Activated T-cell treated with anti-CD3 and anti-CD28 coated beads, Interleukin-2, amount 50 U/mL, for 72 hours (primary cell): ENCODE data around the gene CYP2U1. TPM values are rescaled to one million over a fixed set of nuclear protein-coding genes. Genes with fewer than 3 reads are reported as not detected.

Source experiments
- ATAC-seq, 2 donors: fragments of 150-1000 bp; cut with Tn5 transposase; replicated peaks in 1 of 2; 2 replicates each; pipeline ENCODE4 v1.10.0; 2021; ENCODE audit warnings: moderate library complexity in 2 of 2, mild to moderate bottlenecking in 1 of 2
- DNase-seq, 2 donors: peaks; one replicate each; pipeline ENCODE4 v3.0.0; 2021 to 2022; ENCODE audit warnings: mixed read lengths in 1 of 2
- H3K27ac Mint-ChIP-seq: one replicate; pipeline ENCODE4 v1.8.0; 2022; ENCODE audit warnings: mild to moderate bottlenecking, moderate library complexity, mixed read lengths
- H3K27me3 Mint-ChIP-seq: one replicate; pipeline ENCODE4 v1.8.0; 2022; ENCODE audit warnings: low read depth, mixed read lengths
- H3K36me3 Mint-ChIP-seq, 2 donors: one replicate each; pipeline ENCODE4 v1.8.0; 2022; ENCODE audit warnings: mixed read lengths in 2 of 2, mild to moderate bottlenecking in 1 of 2; ENCODE audit not compliant: insufficient read depth in 2 of 2
- H3K4me1 Mint-ChIP-seq: one replicate; pipeline ENCODE4 v1.8.0; 2022; ENCODE audit warnings: low read depth, mixed read lengths
- H3K4me3 Mint-ChIP-seq, 2 donors: one replicate each; pipeline ENCODE4 v1.8.0; 2022; ENCODE audit warnings: mild to moderate bottlenecking in 2 of 2, mixed read lengths in 2 of 2, moderate library complexity in 2 of 2
- H3K9me3 Mint-ChIP-seq, 2 donors: one replicate each; pipeline ENCODE4 v1.8.0; 2022; ENCODE audit warnings: mixed read lengths in 2 of 2
- total RNA-seq, 2 donors: library from RNA; stranded (reverse); gene quantifications; one replicate each; pipeline ENCODE4 v1.2.3, GENCODE V29; 2022

CYP2U1 gene
- total RNA-seq, 2 donors from 2014 or later = 2.2 to 2.8 TPM

DNA sequence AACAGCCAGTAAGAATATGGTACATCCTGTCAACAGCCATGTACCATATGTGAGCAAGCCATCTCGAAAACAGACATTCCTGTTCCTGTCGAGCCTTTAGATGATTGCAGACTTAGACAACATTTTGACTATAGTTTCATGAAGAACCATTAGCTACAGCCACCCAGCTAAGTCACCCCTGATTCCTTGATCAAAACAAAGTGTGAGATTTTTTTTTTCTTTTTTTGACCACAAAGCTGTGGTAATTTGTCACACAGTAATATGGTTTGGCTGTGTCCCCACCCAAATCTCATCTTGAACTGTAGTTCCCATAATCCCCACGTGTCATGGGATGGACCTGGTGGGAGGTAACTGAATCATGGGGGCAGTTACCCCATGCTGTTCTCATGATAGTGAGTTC, 43.2 kb downstream of the CYP2U1 start:
- Mint-ChIP-seq H3K36me3 (peaks cover 1 to 2% of the 10 kb centered on the region in 2 donors), H3K27ac (no peak overlapping the region), H3K9me3 (peaks cover 0 to 4% of the 10 kb centered on the region in 2 donors), H3K4me3 (no peak overlapping the region), H3K4me1 (peaks cover 4% of the 10 kb centered on the region), H3K27me3 (no peaks in the 10 kb centered on the region)
- DNase-seq (no peak), ATAC-seq (peak in 1 of 2 donors; percentile 5)

DNA sequence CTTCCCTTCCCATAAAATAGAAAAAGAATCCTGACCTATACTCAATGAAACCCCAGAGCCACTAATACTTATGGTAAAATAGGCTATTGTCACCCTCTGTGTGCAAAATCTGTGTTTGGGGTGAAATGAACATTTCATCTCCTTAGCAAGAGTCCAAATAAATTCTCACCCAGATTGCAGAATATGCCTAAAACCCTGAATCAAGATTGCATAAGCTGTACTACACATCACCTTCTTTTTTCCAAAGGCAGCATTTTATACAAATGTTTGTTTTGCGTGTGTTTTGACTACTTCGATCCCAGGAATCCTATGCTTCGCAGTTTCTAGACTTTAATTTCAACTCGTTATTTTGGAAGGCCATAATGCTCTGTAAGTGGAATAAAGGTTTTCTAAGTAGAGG, 46.1 kb downstream of the CYP2U1 start:
- peaks cover 2 to 5% of the 10 kb centered on the region in 2 donors for H3K9me3 Mint-ChIP-seq
- ATAC-seq (no peak), DNase-seq (no peak)
- peaks cover 4% of the 10 kb centered on the region for H3K4me1 Mint-ChIP-seq
- no peak overlapping the region for H3K4me3 Mint-ChIP-seq
- peaks cover 6 to 7% of the 10 kb centered on the region in 2 donors for H3K36me3 Mint-ChIP-seq
- H3K27ac Mint-ChIP-seq = no peak overlapping the region
- H3K27me3 Mint-ChIP-seq = no peaks in the 10 kb centered on the region

DNA sequence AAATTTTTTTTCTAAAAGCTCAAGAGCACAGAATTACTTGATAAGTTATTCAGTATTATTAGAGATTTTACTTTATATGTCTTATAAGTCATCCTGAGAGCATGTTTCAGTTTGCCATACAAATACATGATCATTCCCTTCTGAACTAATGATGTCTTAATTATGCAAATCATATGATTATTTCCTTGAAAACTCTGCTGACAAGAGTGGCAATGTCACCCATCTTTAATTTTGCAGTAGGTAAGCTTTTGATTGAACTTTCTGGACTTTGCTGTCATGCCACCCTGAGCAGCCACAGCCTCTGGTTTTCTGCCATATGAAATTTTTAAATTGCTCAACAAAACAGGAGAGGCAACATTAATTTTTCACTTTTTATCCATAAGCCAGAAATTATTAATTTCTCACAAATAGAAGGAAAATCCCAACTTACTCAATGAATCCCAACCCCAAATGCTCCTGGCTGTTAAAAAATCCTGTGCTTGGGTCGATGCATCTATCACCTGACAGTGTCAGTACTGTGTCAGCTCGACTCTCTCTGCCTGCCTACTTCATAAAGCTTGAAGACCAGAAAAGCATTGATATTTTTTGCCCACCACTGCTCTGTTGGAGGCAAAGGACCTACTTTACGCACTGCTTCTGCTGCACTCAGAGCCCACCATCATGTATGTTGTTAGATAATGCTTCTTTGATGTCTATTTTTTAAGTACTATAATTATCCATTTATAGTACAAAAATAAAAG, 46.8 kb downstream of the CYP2U1 start:
- DNase-seq (no peak), ATAC-seq (no peak)
- peaks cover 2 to 5% of the 10 kb centered on the region in 2 donors for H3K9me3 Mint-ChIP-seq
- H3K27ac Mint-ChIP-seq = no peak overlapping the region
- H3K4me3 Mint-ChIP-seq = no peak overlapping the region
- H3K36me3 Mint-ChIP-seq = peaks cover 6 to 7% of the 10 kb centered on the region in 2 donors
- peaks cover 4% of the 10 kb centered on the region for H3K4me1 Mint-ChIP-seq
- H3K27me3 Mint-ChIP-seq = no peaks in the 10 kb centered on the region

DNA sequence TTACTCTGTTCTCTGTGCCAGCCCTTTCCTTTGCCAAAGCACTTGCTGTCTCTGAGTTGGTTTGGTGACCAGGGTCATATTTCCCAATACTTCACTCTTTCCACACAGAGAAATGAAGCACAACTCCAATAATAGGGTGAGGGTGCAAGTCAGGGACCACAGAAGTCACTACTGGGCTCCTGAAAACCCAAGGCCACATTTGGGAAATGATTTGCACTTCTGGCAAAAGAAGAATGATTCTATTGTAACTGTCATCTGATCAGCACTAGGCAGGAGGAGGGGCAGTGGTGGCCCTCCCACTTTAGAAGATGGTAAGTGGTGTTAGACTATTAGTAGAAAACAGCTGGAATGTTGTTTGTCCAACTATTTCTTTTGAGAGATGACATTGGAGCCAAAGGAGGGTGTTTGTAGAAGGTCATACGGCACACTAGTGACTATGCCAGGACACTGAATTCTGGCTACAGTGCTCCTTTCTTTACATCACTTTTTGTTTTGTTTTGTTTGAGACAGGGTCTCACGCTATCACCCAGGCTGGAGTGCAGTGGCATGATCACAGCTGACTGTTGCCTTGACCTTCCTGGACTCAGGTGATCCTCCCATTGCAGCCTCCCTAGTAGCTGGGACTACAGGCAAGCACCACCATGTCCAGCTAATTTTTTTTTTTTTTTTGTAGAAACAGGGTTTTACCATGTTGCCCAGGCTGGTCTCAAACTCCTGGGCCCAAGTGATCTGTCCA, 47.5 kb downstream of the CYP2U1 start:
- Mint-ChIP-seq H3K9me3 (peaks cover 2 to 5% of the 10 kb centered on the region in 2 donors), H3K27ac (no peak overlapping the region), H3K4me1 (peaks cover 4% of the 10 kb centered on the region), H3K36me3 (peaks cover 6 to 7% of the 10 kb centered on the region in 2 donors), H3K4me3 (no peak overlapping the region), H3K27me3 (no peaks in the 10 kb centered on the region)
- ATAC-seq (no peak), DNase-seq (no peak)

DNA sequence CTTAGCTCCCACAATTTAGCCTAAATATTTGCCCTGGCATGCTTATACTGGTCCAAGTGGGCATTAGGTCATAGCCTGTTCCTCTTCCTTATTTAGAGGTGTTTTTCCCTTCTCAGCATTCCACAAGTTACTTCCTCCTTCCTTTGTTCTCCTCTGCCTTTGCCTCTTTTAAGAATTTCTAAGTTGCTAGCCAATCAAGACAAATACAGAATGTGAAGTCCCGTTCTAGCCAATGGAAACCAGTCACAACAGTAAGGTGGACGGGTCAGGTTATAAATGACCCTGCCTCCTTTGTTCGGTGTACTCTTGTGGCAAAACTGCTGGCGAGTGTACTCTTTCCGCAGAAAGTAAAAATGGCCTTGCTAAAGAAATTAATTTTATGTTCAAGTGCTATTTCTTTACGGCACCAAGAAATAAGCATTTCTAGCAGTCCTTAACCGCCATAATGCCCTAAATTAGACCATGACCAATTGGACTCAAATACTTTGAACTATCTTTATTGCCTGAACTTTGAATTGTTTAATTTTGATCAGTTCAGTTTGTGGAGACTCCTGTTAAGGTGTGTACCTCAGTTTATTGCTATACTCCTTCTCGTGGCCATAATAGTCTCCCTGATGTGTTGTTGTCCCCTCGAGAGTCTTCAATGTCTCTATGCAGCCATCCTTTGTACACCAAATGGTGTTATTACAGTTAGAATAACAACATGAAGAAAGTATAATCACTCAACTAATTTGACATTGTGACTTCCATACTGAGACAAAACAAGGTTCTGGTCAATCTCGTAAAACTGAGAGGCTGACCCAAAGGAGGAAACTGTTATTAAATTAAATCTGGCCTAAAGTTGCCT, 56.8 kb downstream of the CYP2U1 start:
- peaks cover 44% of the 10 kb centered on the region for H3K4me1 Mint-ChIP-seq
- H3K9me3 Mint-ChIP-seq = no peaks in the 10 kb centered on the region
- no peaks in the 10 kb centered on the region for H3K27me3 Mint-ChIP-seq
- ATAC-seq = no peak
- no peaks in the 10 kb centered on the region for H3K36me3 Mint-ChIP-seq
- DNase-seq = no peak
- H3K27ac Mint-ChIP-seq = no peak overlapping the region
- H3K4me3 Mint-ChIP-seq = peak overlapping the region; percentile 10 to 70

DNA sequence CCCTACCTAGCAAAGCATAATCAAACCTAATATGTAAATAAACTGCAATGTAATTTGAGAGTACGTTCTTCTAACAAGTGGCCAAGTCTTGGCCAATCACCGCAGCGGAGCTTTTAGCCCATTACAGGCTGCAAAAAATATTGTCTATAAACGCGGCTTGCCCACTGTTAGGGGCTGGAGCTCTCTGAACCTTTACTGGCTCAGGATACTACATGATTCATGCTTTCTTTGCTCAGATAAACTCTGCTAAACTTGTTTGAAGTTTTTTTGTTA, 57.4 kb downstream of the CYP2U1 start:
- ATAC-seq (no peak), DNase-seq (no peak)
- H3K4me3 Mint-ChIP-seq = peak overlapping the region; percentile 10 to 70
- H3K27ac Mint-ChIP-seq = no peak overlapping the region
- H3K4me1 Mint-ChIP-seq = peaks cover 49% of the 10 kb centered on the region
- H3K36me3 Mint-ChIP-seq = no peaks in the 10 kb centered on the region
- no peaks in the 10 kb centered on the region for H3K27me3 Mint-ChIP-seq
- no peaks in the 10 kb centered on the region for H3K9me3 Mint-ChIP-seq

DNA sequence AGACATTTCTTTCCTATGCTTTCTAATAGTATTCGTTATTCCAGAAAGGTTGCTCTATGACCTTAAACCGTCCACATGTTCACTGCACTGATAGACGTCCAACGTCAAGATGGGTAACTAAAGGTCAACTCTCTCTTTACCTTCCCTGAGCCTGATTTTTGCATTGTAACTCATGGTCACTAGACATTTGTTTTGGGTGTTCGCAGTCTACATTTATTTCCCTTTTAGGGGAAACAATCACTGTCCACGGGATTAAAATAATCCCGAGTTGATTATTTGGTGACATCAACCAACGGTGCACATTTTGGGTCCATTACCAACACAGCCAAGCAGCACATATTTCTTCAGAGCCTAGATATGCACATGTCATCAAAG, 57.8 kb downstream of the CYP2U1 start:
- Mint-ChIP-seq H3K36me3 (no peaks in the 10 kb centered on the region), H3K4me3 (peak overlapping the region; percentile 87 to 97), H3K27ac (peak overlapping the region; percentile 86), H3K9me3 (no peaks in the 10 kb centered on the region), H3K4me1 (peaks cover 54% of the 10 kb centered on the region), H3K27me3 (no peaks in the 10 kb centered on the region)
- DNase-seq = no peak
- no peak for ATAC-seq

DNA sequence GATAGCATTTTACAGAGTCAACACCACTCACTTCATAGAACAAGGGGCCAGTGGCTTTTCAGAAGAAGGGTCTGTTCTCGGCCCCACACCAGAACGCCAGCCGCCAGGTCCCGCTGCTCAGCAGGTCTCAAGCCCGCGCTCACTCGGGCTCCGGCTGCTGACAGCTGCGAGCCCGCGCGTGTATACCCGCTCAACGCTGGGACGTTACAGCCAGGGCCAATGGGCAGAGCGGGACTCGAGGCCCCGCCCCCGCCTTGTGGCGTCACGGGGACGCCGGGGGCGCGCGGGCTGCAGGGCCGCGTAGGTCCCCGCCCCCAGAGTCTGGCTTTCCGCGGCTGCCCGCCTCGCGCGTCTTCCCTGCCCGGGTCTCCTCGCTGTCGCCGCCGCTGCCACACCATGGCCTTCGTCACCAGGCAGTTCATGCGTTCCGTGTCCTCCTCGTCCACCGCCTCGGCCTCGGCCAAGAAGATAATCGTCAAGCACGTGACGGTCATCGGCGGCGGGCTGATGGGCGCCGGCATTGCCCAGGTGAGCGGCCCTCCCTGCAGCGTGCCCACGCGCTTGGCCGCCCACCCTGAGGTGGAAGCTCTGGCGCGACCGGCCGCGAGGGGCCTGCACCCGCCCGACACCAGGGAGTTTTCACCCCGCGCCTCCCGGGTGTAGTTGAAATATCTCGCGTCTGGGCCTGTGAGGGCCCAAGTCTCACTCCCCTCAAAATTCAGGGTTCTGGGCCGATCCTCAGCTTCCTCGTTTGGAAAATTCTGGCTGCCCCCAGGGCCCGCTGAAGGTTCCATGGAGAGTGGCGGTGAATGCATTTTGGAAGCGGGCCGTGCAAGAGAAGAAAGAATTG, 58.4 kb downstream of the CYP2U1 start, which contains the start of gene HADH:
TSS of gene HADH (plus strand) at position 353 of the 850 bp plus-strand sequence. CDS start at position 397, 44 bp downstream.
- peaks cover 0 to 1% of the 10 kb centered on the region in 2 donors for H3K36me3 Mint-ChIP-seq
- H3K27ac Mint-ChIP-seq = peak within 1 kb of the TSS; percentile 86
- DNase-seq (peak; percentile 96 to 98), ATAC-seq (peak; percentile 99)
- no peaks in the 10 kb centered on the region for H3K9me3 Mint-ChIP-seq
- H3K4me3 Mint-ChIP-seq = peak within 1 kb of the TSS; percentile 87 to 97
- H3K27me3 Mint-ChIP-seq = no peaks in the 10 kb centered on the region
- peaks cover 60% of the 10 kb centered on the region for H3K4me1 Mint-ChIP-seq

DNA sequence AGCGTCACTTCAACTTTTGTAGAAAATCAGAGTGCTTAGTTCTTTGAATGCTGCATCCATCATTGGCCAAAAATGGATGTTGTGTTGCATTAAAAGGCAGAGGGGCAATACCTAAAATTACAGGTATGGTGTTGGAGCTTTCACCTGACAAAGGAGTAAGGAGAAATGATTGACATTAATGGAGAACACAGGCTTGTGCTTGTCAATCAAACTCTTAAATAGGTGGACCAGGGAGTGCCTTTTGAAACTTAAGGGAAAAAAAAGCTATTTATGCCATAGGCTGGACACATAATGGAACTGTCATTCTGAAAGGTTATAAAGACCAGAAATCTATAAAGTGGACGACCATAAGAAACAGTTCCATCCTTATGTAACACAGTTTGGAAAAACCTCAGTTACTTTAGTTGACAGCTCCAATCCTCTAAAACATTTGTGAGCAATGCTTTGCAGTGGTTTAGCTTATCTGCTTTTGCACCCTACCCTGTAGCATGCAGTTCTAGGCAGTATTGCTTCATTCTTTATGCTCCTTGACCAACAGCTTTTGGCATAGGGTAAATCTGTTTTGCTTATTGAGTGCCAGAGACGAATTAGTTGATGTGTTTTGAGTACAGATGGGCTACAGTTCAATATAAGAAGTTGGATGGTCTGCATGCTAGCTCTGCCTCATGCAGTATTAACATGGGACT, 60.7 kb downstream of the CYP2U1 start:
- Mint-ChIP-seq H3K27me3 (no peaks in the 10 kb centered on the region), H3K36me3 (peaks cover 0 to 5% of the 10 kb centered on the region in 2 donors), H3K4me1 (peaks cover 80% of the 10 kb centered on the region), H3K27ac (no peak overlapping the region), H3K9me3 (no peaks in the 10 kb centered on the region), H3K4me3 (peak overlapping the region; percentile 87 to 97)
- DNase-seq (no peak), ATAC-seq (no peak)

DNA sequence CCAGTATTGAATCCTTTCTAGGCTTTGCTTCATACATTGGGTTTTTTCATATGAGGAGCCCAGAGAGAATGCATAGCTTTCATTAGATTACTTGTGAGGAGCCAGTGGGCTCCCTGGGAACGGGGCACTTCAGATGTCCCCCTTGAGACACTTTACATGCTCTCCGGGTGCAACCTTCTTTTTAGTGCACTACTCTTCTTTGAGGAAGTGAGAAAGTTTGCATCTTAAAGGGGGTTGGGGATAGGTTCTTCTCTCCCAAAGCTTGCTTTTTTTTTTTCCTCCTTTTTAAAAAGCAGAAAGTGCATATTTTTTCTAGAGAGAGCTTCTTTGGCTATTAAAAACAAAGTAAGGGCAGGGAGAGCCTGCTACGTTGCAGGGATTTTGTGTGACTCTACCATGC, 62.6 kb downstream of the CYP2U1 start:
- Mint-ChIP-seq H3K27ac (no peak overlapping the region), H3K27me3 (no peaks in the 10 kb centered on the region), H3K36me3 (peaks cover 0 to 7% of the 10 kb centered on the region in 2 donors), H3K9me3 (no peaks in the 10 kb centered on the region), H3K4me1 (peaks cover 88% of the 10 kb centered on the region), H3K4me3 (peak overlapping the region; percentile 16 to 45)
- DNase-seq (no peak), ATAC-seq (no peak)

DNA sequence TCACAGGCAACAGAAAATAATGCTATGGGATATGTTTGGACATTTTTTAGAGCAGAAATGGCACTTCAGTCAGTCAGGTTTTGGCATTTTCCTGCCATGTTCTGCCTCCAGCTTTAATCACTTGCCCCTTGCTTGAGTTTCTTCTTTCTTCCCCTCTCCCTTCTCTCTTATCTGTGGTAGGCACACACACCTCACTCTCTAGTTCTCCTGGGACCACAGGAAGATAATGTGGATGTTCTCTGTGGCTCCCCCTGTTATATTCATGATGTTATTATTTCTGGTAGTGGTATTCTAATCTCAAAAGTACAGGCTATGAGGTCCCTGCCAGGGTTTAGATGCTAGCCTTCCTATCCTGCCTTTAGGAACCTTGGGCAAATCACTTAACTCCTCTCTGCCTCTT, 63.5 kb downstream of the CYP2U1 start:
- H3K4me3 Mint-ChIP-seq = no peak overlapping the region
- no peak for DNase-seq
- no peaks in the 10 kb centered on the region for H3K9me3 Mint-ChIP-seq
- H3K27me3 Mint-ChIP-seq = no peaks in the 10 kb centered on the region
- H3K27ac Mint-ChIP-seq = no peak overlapping the region
- H3K4me1 Mint-ChIP-seq = peaks cover 92% of the 10 kb centered on the region
- peaks cover 2 to 14% of the 10 kb centered on the region in 2 donors for H3K36me3 Mint-ChIP-seq
- no peak for ATAC-seq
